Upper lobe of left lung (tissue), 6 donors: ENCODE results near the gene USP17L15. TPM values are rescaled to one million over a fixed set of nuclear protein-coding genes. Genes with fewer than 3 reads are reported as not detected.
"Not testable (repeated sequence)": the region's sequence is repeated elsewhere in the genome, so short reads cannot be mapped to it uniquely, and the experiment has no call there.

ENCODE experiments used
- ATAC-seq, 2 donors: fragments of 200-7000 bp; cut with Tn5 transposase; one replicate each; pipeline ENCODE4 v1.9.1; 2022; ENCODE audit warnings: mild to moderate bottlenecking in 2 of 2, moderate library complexity in 2 of 2; ENCODE audit not compliant: low FRiP score in 2 of 2
- DNase-seq, 2 donors: peaks; one replicate each; pipeline ENCODE4 v3.0.0-alpha.2; 2019 to 2020
- H3K27ac ChIP-seq, 4 donors: fragments of 200-600 bp; sonication (generic); one replicate each; pipeline ENCODE4 v1.5.1; 2016 to 2019
- H3K27me3 ChIP-seq, 4 donors: fragments of 200-600 bp; sonication (generic); one replicate each; pipeline ENCODE4 v1.5.1; 2017 to 2019
- H3K36me3 ChIP-seq, 4 donors: fragments of 200-600 bp; sonication (generic); one replicate each; pipeline ENCODE4 v1.5.1; 2016 to 2019
- H3K4me1 ChIP-seq, 4 donors: fragments of 200-600 bp; sonication (generic); one replicate each; pipeline ENCODE4 v1.5.1; 2018 to 2019
- H3K4me3 ChIP-seq, 4 donors: fragments of 200-600 bp; sonication (generic); one replicate each; pipeline ENCODE4 v1.5.1; 2017 to 2019; ENCODE audit warnings: mild to moderate bottlenecking in 2 of 4, moderate library complexity in 1 of 4
- H3K9me3 ChIP-seq, 4 donors: fragments of 200-600 bp; sonication (generic); one replicate each; pipeline ENCODE4 v1.5.1; 2018 to 2019
- WGBS, 2 donors: methylation state at CpG; one replicate each; pipeline ENCODE4 v1.1.5; 2017 to 2018; 5-methylcytosine and 5-hydroxymethylcytosine counted together
- total RNA-seq, 6 donors: library from RNA; depleted of rRNA in 4 of 6; stranded (reverse); fragments of >200 nt in 4 of 6; gene quantifications; one replicate each; pipeline versions ENCODE4 v1.1.0 to v1.2.1, GENCODE V29; 2016 to 2021
- donor health status: DM: no; HTN: no; CAD: no; lungs with moderate emphysema.
- donor health status: DM: no; HTN: yes; CAD: no; lungs with severe emphysema.

Gene USP17L15, protein sequence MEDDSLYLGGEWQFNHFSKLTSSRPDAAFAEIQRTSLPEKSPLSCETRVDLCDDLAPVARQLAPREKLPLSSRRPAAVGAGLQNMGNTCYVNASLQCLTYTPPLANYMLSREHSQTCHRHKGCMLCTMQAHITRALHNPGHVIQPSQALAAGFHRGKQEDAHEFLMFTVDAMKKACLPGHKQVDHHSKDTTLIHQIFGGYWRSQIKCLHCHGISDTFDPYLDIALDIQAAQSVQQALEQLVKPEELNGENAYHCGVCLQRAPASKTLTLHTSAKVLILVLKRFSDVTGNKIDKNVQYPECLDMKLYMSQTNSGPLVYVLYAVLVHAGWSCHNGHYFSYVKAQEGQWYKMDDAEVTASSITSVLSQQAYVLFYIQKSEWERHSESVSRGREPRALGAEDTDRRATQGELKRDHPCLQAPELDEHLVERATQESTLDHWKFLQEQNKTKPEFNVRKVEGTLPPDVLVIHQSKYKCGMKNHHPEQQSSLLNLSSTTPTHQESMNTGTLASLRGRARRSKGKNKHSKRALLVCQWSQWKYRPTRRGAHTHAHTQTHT
- not detected for total RNA-seq

DNA sequence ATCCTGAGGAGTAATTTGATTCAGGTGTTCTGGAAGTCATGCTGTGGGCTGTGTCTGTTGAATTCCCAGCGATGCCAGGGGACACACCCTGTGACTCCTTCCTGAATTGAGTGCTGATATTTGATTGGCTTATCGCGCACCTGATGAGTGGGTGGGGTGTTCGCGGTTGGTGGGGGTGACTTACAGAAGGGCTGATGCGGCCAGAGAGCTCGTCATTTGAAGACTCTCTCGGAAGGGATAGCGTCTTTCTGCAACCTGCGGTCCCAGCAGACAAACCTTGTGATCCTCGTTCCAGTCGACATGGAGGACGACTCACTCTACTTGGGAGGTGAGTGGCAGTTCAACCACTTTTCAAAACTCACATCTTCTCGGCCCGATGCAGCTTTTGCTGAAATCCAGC is at the start of gene USP17L15:
Gene USP17L15, plus strand, starts transcription at position 301 of the 400 bp plus-strand sequence. Its CDS starts 0 bp downstream, at position 301.
- H3K27ac ChIP-seq, H3K36me3 ChIP-seq, H3K4me3 ChIP-seq, DNase-seq, ATAC-seq, H3K9me3 ChIP-seq, H3K27me3 ChIP-seq, H3K4me1 ChIP-seq: not testable (repeated sequence)
- WGBS, 2 donors = no CpG with 5 or more reads among the region's 15 CpGs

DNA sequence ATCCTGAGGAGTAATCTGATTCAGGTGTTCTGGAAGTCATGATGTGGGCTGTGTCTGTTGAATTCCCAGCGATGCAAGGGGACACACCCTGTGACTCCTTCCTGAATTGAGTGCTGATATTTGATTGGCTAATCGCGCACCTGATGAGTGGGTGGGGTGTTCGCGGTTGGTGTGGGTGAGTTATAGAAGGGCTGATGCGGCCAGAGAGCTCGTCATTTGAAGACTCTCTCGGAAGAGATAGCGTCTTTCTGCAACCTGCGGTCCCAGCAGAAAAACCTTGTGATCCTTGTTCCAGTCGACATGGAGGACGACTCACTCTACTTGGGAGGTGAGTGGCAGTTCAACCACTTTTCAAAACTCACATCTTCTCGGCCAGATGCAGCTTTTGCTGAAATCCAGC is 23.8 kb upstream of the USP17L15 start, which contains the start of gene USP17L10:
Gene USP17L10, plus strand, starts transcription at position 301 of the 400 bp plus-strand sequence. Its CDS starts 0 bp downstream, at position 301.
- H3K9me3 ChIP-seq, ATAC-seq, H3K4me3 ChIP-seq, H3K36me3 ChIP-seq, H3K4me1 ChIP-seq, H3K27ac ChIP-seq, H3K27me3 ChIP-seq, DNase-seq: not testable (repeated sequence)
- WGBS, 2 donors = no CpG with 5 or more reads among the region's 13 CpGs

DNA sequence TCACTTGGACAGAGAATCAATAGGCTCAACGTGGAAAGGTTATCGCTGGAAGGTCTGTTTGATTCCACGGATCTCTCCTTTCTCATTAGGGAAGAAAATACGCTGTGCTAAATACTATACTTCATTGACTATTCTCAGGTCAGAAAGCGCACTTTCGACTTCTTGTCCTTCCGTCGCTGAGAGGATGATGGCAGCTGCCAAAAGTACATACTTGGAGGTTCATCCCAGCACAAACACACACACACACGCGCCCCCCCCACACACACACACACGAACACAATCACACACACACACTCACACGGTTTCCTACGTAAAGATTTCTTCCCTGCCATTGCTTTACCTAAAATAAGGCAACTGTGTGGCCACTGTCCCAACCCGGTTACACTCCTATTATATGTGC is 19.5 kb upstream of the USP17L15 start:
- H3K36me3 ChIP-seq, H3K27ac ChIP-seq, H3K4me1 ChIP-seq, ATAC-seq, H3K27me3 ChIP-seq, H3K4me3 ChIP-seq, H3K9me3 ChIP-seq: not testable (repeated sequence)
- WGBS, 2 donors = 75 to 78% methylated on average over 9 to 11 of the region's 14 CpGs
- peak in 1 of 2 donors; percentile 19 for DNase-seq

DNA sequence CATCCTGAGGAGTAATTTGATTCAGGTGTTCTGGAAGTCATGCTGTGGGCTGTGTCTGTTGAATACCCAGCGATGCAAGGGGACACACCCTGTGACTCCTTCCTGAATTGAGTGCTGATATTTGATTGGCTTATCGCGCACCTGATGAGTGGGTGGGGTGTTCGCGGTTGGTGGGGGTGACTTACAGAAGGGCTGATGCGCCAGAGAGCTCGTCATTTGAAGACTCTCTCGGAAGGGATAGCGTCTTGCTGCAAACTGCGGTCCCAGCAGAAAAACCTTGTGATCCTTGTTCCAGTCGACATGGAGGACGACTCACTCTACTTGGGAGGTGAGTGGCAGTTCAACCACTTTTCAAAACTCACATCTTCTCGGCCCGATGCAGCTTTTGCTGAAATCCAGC is 19.1 kb upstream of the USP17L15 start, which contains the start of gene USP17L11:
Gene USP17L11, plus strand, starts transcription at position 301 of the 400 bp plus-strand sequence. Its CDS starts 0 bp downstream, at position 301.
- not testable (repeated sequence) for ATAC-seq, H3K9me3 ChIP-seq, H3K4me1 ChIP-seq, H3K36me3 ChIP-seq, H3K27ac ChIP-seq, H3K27me3 ChIP-seq, DNase-seq, H3K4me3 ChIP-seq
- WGBS, 2 donors = no CpG with 5 or more reads among the region's 14 CpGs

DNA sequence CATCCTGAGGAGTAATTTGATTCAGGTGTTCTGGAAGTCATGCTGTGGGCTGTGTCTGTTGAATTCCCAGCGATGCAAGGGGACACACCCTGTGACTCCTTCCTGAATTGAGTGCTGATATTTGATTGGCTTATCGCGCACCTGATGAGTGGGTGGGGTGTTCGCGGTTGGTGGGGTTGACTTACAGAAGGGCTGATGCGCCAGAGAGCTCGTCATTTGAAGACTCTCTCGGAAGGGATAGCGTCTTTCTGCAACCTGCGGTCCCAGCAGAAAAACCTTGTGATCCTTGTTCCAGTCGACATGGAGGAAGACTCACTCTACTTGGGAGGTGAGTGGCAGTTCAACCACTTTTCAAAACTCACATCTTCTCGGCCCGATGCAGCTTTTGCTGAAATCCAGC is 14.3 kb upstream of the USP17L15 start, which contains the start of gene USP17L12:
Gene USP17L12, plus strand, starts transcription at position 301 of the 400 bp plus-strand sequence. Its CDS starts 0 bp downstream, at position 301.
- H3K4me3 ChIP-seq, H3K9me3 ChIP-seq, H3K4me1 ChIP-seq, H3K36me3 ChIP-seq, DNase-seq, H3K27me3 ChIP-seq, H3K27ac ChIP-seq, ATAC-seq: not testable (repeated sequence)
- no CpG with 5 or more reads among the region's 13 CpGs for WGBS, 2 donors

DNA sequence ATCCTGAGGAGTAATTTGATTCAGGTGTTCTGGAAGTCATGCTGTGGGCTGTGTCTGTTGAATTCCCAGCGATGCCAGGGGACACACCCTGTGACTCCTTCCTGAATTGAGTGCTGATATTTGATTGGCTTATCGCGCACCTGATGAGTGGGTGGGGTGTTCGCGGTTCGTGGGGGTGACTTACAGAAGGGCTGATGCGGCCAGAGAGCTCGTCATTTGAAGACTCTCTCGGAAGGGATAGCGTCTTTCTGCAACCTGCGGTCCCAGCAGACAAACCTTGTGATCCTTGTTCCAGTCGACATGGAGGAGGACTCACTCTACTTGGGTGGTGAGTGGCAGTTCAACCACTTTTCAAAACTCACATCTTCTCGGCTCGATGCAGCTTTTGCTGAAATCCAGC is 9.6 kb upstream of the USP17L15 start, which contains the start of gene USP17L13:
Gene USP17L13, plus strand, starts transcription at position 301 of the 400 bp plus-strand sequence. Its CDS starts 0 bp downstream, at position 301.
- ATAC-seq, H3K36me3 ChIP-seq, H3K4me1 ChIP-seq, H3K9me3 ChIP-seq, H3K4me3 ChIP-seq, H3K27ac ChIP-seq, H3K27me3 ChIP-seq, DNase-seq: not testable (repeated sequence)
- WGBS, 2 donors = no CpG with 5 or more reads among the region's 14 CpGs

DNA sequence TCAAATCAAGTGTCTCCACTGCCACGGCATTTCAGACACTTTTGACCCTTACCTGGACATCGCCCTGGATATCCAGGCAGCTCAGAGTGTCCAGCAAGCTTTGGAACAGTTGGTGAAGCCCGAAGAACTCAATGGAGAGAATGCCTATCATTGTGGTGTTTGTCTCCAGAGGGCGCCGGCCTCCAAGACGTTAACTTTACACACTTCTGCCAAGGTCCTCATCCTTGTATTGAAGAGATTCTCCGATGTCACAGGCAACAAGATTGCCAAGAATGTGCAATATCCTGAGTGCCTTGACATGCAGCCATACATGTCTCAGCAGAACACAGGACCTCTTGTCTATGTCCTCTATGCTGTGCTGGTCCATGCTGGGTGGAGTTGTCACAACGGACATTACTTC is 3.9 kb upstream of the USP17L15 start:
- not testable (repeated sequence) for H3K36me3 ChIP-seq, H3K4me3 ChIP-seq, H3K4me1 ChIP-seq, H3K27ac ChIP-seq, H3K9me3 ChIP-seq, ATAC-seq, H3K27me3 ChIP-seq
- DNase-seq = peak in 1 of 2 donors; percentile 10
- WGBS, 2 donors = 92 to 93% methylated on average over 5 of the region's 8 CpGs

DNA sequence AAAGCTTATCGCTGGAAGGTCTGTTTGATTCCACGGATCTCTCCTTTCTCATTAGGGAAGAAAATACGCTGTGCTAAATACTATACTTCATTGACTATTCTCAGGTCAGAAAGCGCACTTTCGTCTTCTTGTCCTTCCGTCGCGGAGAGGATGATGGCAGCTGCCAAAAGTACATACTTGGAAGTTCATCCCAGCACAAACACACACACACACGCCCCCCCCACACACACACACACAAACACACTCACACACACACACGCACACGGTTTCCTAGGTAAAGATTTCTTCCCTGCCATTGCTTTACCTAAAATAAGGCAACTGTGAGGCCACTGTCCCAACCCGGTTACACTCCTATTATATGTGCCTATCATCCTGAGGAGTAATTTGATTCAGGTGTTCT is 4.3 kb downstream of the USP17L15 start:
- ATAC-seq, H3K9me3 ChIP-seq, H3K4me3 ChIP-seq, H3K27me3 ChIP-seq, H3K4me1 ChIP-seq, H3K36me3 ChIP-seq, H3K27ac ChIP-seq: not testable (repeated sequence)
- WGBS, 2 donors = no CpG with 5 or more reads among the region's 12 CpGs
- peak in 1 of 2 donors; percentile 15 for DNase-seq

DNA sequence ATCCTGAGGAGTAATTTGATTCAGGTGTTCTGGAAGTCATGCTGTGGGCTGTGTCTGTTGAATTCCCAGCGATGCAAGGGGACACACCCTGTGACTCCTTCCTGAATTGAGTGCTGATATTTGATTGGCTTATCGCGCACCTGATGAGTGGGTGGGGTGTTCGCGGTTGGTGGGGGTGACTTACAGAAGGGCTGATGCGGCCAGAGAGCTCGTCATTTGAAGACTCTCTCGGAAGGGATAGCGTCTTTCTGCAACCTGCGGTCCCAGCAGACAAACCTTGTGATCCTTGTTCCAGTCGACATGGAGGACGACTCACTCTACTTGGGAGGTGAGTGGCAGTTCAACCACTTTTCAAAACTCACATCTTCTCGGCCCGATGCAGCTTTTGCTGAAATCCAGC is 9.4 kb downstream of the USP17L15 start, which contains the start of gene USP17L17:
Gene USP17L17, plus strand, starts transcription at position 301 of the 400 bp plus-strand sequence. Its CDS starts 0 bp downstream, at position 301.
- H3K4me1 ChIP-seq, DNase-seq, H3K9me3 ChIP-seq, H3K27me3 ChIP-seq, H3K27ac ChIP-seq, ATAC-seq, H3K36me3 ChIP-seq, H3K4me3 ChIP-seq: not testable (repeated sequence)
- WGBS, 2 donors = 83 to 88% methylated on average over 7 of the region's 14 CpGs

DNA sequence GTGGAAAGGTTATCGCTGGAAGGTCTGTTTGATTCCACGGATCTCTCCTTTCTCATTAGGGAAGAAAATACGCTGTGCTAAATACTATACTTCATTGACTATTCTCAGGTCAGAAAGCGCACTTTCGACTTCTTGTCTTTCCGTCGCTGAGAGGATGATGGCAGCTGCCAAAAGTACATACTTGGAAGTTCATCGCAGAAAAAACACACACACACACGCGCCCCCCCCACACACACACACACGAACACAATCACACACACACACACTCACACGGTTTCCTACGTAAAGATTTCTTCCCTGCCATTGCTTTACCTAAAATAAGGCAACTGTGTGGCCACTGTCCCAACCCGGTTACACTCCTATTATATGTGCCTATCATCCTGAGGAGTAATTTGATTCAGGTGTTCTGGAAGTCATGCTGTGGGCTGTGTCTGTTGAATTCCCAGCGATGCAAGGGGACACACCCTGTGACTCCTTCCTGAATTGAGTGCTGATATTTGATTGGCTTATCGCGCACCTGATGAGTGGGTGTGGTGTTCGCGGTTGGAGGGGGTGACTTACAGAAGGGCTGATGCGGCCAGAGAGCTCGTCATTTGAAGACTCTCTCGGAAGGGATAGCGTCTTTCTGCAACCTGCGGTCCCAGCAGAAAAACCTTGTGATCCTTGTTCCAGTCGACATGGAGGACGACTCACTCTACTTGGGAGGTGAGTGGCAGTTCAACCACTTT is 13.9 kb downstream of the USP17L15 start, which contains the start of gene USP17L18:
Gene USP17L18, plus strand, starts transcription at position 678 of the 728 bp plus-strand sequence. Its CDS starts 0 bp downstream, at position 678.
- 92 to 96% methylated on average over 12 to 14 of the region's 26 CpGs for WGBS, 2 donors
- H3K4me3 ChIP-seq = not testable (repeated sequence)

DNA sequence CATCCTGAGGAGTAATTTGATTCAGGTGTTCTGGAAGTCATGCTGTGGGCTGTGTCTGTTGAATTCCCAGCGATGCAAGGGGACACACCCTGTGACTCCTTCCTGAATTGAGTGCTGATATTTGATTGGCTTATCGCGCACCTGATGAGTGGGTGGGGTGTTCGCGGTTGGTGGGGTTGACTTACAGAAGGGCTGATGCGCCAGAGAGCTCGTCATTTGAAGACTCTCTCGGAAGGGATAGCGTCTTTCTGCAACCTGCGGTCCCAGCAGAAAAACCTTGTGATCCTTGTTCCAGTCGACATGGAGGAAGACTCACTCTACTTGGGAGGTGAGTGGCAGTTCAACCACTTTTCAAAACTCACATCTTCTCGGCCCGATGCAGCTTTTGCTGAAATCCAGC is 18.9 kb downstream of the USP17L15 start, which contains the start of gene USP17L19:
Gene USP17L19, plus strand, starts transcription at position 301 of the 400 bp plus-strand sequence. Its CDS starts 0 bp downstream, at position 301.
- not testable (repeated sequence) for H3K4me3 ChIP-seq, H3K9me3 ChIP-seq, H3K27me3 ChIP-seq, DNase-seq, ATAC-seq, H3K27ac ChIP-seq, H3K36me3 ChIP-seq, H3K4me1 ChIP-seq
- WGBS, 2 donors = no CpG with 5 or more reads among the region's 13 CpGs

More for the DNA sequence above, 13.9 kb downstream of the USP17L15 start, which contains the start of gene USP17L18:
- not testable (repeated sequence) for H3K27ac ChIP-seq, ATAC-seq, H3K9me3 ChIP-seq, H3K36me3 ChIP-seq, H3K27me3 ChIP-seq, H3K4me1 ChIP-seq
- peak in 1 of 2 donors; percentile 20 for DNase-seq

DNA sequence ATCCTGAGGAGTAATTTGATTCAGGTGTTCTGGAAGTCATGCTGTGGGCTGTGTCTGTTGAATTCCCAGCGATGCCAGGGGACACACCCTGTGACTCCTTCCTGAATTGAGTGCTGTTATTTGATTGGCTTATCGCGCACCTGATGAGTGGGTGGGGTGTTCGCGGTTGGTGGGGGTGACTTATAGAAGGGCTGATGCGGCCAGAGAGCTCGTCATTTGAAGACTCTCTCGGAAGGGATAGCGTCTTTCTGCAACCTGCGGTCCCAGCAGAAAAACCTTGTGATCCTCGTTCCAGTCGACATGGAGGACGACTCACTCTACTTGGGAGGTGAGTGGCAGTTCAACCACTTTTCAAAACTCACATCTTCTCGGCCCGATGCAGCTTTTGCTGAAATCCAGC is 23.6 kb downstream of the USP17L15 start, which contains the start of gene USP17L20:
Gene USP17L20, plus strand, starts transcription at position 301 of the 400 bp plus-strand sequence. Its CDS starts 0 bp downstream, at position 301.
- H3K4me3 ChIP-seq, H3K27ac ChIP-seq, DNase-seq, ATAC-seq, H3K9me3 ChIP-seq, H3K27me3 ChIP-seq, H3K36me3 ChIP-seq, H3K4me1 ChIP-seq: not testable (repeated sequence)
- no CpG with 5 or more reads among the region's 15 CpGs for WGBS, 2 donors
